Right lobe of liver (tissue), 4 donors: ENCODE data around the gene THPO.

Source experiments
- POLR2A ChIP-seq: fragments of 450-650 bp; IDR thresholded peaks from one replicate; pipeline ENCODE4 v1.6.1; 2017; ENCODE audit warnings: antibody characterized with exemption, mild to moderate bottlenecking
- TF ChIP-seq, protein P1 (sequence below), 4 donors: fragments of 200-600 bp in 3 of 4; fragments of 450-650 bp in 1 of 4; IDR thresholded peaks; one replicate each; pipeline versions ENCODE4 v1.5.1 to v1.8.0; 2016 to 2022; ENCODE audit warnings: antibody characterized with exemption in 4 of 4, mild to moderate bottlenecking in 2 of 4
- donor health status: DM: no; HTN: no; CAD: no.
- donor health status: DM: no; HTN: no; CAD: no.
- donor health status: DM: no; HTN: yes; CAD: no.

DNA sequence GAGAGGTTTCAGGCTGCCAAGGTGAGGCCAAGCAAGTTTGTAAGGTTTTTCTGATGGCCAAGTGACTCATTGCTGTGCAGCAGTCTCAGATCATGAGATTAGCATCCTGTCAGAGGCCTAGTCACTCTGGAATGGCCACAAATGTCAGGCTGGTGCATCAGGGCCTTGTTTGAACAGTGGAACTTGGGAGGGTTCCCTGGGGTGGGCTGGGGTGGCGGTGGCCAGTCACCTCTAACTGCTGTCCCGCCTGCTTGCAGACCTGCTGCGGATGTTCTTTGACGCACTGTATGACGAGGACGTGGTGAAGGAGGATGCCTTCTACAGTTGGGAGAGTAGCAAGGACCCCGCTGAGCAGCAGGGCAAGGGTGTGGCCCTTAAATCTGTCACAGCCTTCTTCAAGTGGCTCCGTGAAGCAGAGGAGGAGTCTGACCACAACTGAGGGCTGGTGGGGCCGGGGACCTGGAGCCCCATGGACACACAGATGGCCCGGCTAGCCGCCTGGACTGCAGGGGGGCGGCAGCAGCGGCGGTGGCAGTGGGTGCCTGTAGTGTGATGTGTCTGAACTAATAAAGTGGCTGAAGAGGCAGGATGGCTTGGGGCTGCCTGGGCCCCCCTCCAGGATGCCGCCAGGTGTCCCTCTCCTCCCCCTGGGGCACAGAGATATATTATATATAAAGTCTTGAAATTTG lies 43.4 kb downstream of the THPO start:
- TF ChIP-seq, protein P1, sequence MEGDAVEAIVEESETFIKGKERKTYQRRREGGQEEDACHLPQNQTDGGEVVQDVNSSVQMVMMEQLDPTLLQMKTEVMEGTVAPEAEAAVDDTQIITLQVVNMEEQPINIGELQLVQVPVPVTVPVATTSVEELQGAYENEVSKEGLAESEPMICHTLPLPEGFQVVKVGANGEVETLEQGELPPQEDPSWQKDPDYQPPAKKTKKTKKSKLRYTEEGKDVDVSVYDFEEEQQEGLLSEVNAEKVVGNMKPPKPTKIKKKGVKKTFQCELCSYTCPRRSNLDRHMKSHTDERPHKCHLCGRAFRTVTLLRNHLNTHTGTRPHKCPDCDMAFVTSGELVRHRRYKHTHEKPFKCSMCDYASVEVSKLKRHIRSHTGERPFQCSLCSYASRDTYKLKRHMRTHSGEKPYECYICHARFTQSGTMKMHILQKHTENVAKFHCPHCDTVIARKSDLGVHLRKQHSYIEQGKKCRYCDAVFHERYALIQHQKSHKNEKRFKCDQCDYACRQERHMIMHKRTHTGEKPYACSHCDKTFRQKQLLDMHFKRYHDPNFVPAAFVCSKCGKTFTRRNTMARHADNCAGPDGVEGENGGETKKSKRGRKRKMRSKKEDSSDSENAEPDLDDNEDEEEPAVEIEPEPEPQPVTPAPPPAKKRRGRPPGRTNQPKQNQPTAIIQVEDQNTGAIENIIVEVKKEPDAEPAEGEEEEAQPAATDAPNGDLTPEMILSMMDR (IDR thresholded peaks at IDR 0.05), result no peak
- no peak for TF ChIP-seq POLR2A
